ENCODE data around the gene HSPG2.

Gene HSPG2

GRCh38 chr1:21849909-21850576 lies 87.1 kb downstream of the HSPG2 start:
- in situ Hi-C loops (cut with MboI; ENCODE audit: low sequenced_read_pairs), result no loop called here

- in situ Hi-C loops (cut with MboI; ENCODE audit: low sequenced_read_pairs), result no loop called here
Observed at GRCh38 chr1:21848524-21849174, 88.5 kb downstream of the HSPG2 start.

- in situ Hi-C loops (cut with MboI; ENCODE audit: low sequenced_read_pairs), result no loop called here
Observed at GRCh38 chr1:21847223-21848205, 89.6 kb downstream of the HSPG2 start.

- in situ Hi-C loops (cut with MboI; ENCODE audit: low sequenced_read_pairs), result no loop called here
Observed at GRCh38 chr1:21845646-21846641, 91.2 kb downstream of the HSPG2 start.

GRCh38 chr1:21843996-21844395 lies 93.1 kb downstream of the HSPG2 start:
- in situ Hi-C loops (cut with MboI; ENCODE audit: low sequenced_read_pairs), result no loop called here

GRCh38 chr1:21843208-21843607 lies 93.9 kb downstream of the HSPG2 start:
- in situ Hi-C loops (cut with MboI; ENCODE audit: low sequenced_read_pairs), result no loop called here

- in situ Hi-C loops (cut with MboI; ENCODE audit: low sequenced_read_pairs), result no loop called here
Observed at GRCh38 chr1:21842606-21843162, 94.4 kb downstream of the HSPG2 start.

- in situ Hi-C loops (cut with MboI; ENCODE audit: low sequenced_read_pairs), result no loop called here
Observed at GRCh38 chr1:21841852-21842466, 95.2 kb downstream of the HSPG2 start.

GRCh38 chr1:21840981-21841380 lies 96.1 kb downstream of the HSPG2 start:
- in situ Hi-C loops (cut with MboI; ENCODE audit: low sequenced_read_pairs), result no loop called here

GRCh38 chr1:21839337-21840037 lies 97.6 kb downstream of the HSPG2 start:
- in situ Hi-C loops (cut with MboI; ENCODE audit: low sequenced_read_pairs), result no loop called here

GRCh38 chr1:21838359-21839157 lies 98.6 kb downstream of the HSPG2 start:
- in situ Hi-C loops (cut with MboI; ENCODE audit: low sequenced_read_pairs), result no loop called here

GRCh38 chr1:21837476-21837875 lies 99.6 kb downstream of the HSPG2 start:
- in situ Hi-C loops (cut with MboI; ENCODE audit: low sequenced_read_pairs), result no loop called here

GRCh38 chr1:21836729-21837128 lies 100.4 kb downstream of the HSPG2 start:
- in situ Hi-C loops (cut with MboI; ENCODE audit: low sequenced_read_pairs), result no loop called here

- in situ Hi-C loops (cut with MboI; ENCODE audit: low sequenced_read_pairs), result no loop called here
Observed at GRCh38 chr1:21836010-21836409, 101.1 kb downstream of the HSPG2 start.

- in situ Hi-C loops (cut with MboI; ENCODE audit: low sequenced_read_pairs), result no loop called here
Observed at GRCh38 chr1:21834666-21835065, 102.4 kb downstream of the HSPG2 start.

- in situ Hi-C loops (cut with MboI; ENCODE audit: low sequenced_read_pairs), result no loop called here
Observed at GRCh38 chr1:21834094-21834493, 103.0 kb downstream of the HSPG2 start.

GRCh38 chr1:21833392-21833976 lies 103.6 kb downstream of the HSPG2 start:
- in situ Hi-C loops (cut with MboI; ENCODE audit: low sequenced_read_pairs), result no loop called here

GRCh38 chr1:21831454-21831970 lies 105.6 kb downstream of the HSPG2 start:
- in situ Hi-C loops (cut with MboI; ENCODE audit: low sequenced_read_pairs), result no loop called here
